IPS-11a (cell line): ENCODE measurements around the gene PIK3IP1.

Experiments used
- H3K4me3 ChIP-seq: one replicate; pipeline ENCODE4 v1.5.1; 2013; ENCODE audit warnings: low read depth, low read length, control low read depth

The PIK3IP1 gene

DNA sequence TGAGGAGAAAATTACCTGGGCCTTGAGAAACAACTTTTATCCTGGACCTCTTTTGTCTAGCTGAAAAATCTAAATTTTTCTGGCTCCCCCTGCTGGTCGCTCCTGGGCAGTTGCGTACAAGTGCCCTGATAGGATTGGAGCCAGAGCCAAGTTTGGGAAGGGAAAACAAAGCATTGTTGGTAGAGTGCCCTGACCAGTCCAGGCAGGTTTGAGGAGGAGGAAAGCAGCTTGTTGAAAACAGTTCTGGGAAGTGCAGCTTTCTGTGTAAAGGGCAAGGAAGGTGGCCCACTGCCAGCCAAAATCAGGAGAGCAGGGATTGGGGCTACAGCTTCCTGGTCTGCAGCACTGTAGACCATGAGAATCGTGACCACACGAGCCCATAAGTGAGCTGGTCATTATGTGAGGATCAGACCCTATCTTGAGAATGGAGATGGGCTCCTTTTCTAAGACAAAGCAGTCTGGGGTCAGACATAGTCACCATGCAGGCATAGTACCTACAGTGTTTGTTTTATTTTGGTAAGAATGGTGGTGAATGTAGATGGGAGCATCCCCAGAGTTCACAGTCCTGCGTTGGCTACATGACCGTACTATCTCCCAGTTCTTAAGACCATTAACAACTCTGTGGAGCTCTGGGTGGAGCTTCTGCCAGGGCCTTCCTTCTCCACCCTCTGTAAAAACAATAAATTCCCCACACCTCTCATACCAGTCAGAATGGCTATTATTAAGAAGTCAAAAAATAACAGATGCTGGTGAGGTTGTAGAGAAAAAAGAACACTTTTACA, 21.3 kb upstream of the PIK3IP1 start:
- no peak overlapping the region for H3K4me3 ChIP-seq

DNA sequence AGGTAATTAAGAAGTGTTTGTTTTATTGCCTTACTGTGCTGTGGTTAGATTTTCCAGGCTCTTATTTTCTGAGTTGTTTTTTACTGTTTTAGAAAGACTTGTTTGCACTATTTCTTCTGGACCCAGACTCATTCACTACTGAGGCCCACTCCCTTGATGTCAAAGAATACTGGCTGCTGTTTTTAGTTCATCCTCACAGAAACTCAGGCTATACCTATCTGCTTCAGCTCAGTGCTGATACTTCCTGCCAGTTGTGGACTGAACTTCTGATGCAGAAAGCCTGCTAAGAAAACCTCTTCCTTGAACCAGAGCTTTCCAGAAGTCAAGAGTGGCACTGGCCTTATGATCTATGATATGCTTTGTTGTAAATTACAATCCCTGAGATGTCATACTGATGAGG, 15.9 kb upstream of the PIK3IP1 start:
- H3K4me3 ChIP-seq: no peak overlapping the region

DNA sequence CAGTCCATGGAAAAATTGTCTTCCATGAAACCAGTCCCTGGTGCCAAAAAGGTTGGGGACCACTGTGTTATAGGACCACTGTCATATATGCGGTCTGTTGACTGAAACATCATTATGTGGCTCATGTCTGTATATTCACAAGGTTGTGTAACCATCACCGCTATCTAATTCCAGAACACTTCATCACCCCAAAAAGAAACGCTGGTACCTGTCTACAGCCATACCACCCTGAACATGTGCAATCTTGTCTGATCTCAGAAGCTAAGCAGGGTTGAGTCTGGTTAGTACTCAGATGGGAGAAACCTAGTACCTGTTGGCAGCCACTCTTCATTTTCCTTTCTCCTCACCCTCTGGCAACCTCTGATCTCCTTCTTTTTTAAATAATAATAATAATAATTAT, 12.9 kb upstream of the PIK3IP1 start:
- H3K4me3 ChIP-seq: no peak overlapping the region

DNA sequence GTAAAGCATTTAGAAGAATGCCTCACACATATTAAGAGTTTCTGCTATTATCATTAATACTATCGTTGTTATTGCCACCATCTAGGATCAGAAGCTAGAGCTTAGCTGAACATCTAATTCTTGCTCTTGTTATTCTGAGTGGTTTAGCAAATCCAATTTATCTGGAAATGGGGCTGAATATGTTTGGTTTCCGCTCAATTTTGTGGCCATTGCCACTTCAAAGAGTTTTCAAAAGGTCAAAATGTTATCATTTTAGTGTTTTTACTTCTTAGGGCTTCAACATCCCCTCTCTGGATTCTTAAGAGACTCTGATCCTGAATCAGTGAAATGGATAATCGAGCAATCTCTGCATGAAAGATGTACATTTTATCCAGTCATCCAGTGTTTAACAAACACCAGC, 10.2 kb upstream of the PIK3IP1 start:
- no peak overlapping the region for H3K4me3 ChIP-seq

DNA sequence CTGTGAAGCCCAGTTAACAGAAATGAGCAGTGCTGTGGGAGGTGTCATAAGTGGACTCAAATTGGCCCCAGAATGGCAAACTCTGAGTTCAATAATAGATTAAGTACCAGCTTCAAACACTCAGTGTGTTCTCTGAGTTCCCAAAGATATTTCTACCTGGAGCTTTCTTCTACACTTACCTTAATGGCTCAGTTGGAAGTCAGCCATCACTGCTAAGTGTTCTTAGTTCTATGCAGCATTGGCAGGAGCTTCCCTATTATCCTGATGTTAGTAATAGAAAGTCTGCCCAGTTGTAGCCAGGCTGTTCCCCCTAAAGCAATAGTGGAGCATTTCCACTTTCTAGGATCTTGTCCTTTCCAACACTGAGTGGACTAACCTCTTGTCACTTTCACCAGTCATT, 9.7 kb upstream of the PIK3IP1 start:
- no peak overlapping the region for H3K4me3 ChIP-seq

DNA sequence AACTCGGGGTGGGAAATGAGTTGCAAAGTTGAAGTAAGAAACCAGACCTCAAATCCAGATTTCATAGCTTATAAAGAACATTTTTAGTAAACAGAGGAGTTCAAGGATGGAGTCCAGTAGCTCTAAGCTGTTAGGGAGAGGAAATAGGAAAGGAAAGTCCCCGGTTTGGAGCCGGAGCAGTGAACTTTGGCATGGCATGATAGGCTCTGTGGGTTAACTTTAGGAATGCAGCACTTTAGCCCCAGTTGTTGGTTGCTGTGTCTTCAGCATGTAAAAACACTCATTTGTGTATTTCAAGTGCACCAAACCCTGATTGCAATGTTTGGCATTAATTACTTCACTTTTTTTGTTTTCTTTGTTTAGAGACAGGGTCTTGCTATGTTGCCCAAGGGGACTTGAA, 8.6 kb upstream of the PIK3IP1 start:
- H3K4me3 ChIP-seq: no peak overlapping the region

DNA sequence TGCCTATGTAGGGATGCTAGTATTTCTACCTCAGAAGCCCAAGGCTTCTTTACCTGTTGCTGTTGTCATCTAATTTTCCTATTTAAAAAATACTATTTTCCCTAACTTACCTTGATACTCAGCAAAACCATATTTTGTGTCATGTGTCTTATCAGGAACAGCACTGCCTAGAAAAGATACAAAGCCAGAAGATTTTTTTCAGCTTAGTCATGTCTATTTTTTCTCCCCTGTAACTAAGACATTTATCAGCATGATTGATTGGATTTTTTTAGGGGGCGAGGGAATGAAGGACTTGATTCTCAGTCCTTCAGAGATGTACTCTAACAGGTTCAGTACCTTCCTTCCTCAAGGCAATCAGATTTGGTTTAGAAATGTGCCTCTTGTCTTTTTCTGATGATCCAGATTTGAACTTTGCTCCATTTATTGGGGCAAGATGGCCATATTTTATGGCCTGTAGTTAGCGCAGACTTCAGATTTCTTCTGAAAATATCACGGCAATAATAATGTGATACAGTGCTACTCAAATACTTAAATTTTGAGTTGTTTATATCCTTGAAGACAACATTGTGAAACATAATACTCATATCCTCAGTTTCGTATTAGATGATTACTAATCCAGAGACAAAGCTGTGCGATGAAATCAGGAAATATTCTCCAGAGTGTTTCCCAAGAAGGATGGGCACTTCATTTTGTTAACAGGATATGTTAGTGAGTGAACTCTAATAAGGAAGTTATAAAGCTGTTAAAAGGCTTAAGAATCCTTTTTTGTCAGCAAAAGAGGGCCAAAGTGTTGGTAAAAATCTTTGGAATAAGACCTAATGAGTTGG, 3.8 kb upstream of the PIK3IP1 start:
- H3K4me3 ChIP-seq: no peak overlapping the region

DNA sequence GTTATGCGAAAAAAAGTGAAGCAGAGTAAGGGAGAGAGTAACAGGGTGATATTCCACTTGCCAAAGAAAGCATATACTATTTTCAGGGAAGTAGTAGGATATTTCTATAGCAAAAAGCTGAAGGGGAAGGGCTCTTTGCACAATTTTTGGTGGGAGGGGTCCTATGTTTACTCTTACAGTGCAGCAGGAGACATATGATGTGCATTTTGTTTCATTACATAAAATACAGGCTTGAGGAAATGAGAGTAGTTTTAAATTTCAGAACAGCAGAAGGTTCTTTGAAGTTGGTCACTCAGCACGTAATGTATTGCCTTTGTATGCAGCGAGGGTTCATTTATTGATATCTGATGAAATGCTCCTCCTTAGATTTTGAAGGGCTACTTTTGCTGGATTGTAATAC, 3.1 kb upstream of the PIK3IP1 start:
- H3K4me3 ChIP-seq: no peak overlapping the region

DNA sequence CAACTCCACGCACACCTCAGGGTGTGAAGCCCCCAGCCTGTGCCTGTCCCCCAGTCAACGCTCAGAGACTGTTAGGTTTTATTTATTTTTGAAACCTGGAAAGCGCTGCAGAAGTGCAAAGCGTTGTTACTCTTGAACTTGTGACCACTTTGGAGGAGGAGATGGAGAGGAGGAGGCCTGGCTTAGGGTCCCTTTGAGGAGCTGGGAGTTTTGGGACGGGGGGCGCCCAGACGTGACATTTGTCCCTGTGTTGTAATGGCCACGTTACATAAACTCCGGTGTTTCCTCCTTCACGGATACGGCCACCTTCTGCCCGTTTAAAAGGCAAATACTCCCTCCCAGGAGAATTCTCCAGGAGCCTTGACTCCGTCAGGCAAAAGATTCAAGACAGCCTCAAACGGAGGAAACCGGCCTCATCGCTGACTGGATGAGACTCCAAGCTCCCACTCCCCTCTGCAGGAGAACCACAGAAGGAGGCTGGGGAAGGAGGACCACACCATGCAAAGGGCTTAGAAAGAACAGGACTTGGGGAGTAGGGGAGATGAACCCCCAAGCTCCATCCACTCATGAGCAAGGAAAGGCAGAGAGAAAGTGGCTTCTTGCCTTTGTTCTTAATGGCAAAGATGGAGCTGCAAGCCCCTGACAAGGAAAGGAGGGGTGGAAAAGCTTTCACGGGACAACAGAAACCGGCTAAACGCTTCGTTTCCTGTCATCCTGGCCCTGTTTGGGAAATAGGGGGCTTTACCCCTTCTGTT, 630 bp downstream of the PIK3IP1 start:
- H3K4me3 ChIP-seq: peak overlapping the region; percentile 30

DNA sequence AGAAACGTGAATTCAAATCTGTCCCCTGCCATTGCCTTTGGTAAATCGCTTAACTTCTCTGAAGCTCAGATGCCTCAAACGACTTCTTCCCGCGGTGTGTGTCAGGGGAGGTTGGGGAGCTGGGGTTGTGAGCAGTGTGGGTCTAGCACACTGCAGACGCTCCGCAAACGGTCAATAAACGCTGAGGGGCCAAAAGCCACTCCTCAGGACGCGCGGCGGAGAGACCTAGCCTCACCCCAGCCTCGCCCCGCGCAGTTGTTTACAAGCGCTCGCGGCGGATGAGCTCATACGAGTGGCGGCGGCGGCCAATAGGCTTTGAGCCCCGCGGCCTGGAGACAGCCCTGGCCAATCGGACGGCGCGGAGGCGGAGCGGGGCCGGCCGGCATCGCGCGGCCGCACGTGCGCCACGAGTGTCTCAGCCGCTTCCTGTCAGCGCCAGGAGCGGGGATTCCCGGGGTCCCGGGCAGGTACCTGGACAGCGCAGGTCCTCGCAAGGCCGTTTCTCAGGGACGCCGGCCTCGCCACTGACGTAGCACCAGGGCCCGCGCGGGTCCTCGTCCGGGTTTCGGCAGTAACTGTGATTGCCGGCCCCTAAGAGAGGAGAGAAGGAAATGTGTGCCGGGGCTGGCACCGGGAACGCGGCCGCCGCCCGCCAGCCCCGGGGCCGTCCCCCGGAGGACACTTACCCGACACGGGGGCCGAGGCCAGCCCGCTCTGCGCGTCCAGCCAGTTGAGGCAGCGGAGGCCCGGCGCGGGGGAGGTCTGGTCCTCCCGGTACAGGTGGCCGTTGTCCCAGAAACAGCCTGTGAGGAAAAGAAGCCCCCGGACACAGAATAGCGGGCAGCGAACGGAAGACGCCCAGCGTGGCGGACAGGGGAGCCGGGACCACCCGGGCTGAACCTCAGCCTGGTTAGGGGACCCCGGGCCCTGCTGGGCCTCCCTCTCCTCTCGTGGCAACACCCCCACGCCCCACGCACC, 1.5 kb downstream of the PIK3IP1 start:
- H3K4me3 ChIP-seq: peak overlapping the region; percentile 41

DNA sequence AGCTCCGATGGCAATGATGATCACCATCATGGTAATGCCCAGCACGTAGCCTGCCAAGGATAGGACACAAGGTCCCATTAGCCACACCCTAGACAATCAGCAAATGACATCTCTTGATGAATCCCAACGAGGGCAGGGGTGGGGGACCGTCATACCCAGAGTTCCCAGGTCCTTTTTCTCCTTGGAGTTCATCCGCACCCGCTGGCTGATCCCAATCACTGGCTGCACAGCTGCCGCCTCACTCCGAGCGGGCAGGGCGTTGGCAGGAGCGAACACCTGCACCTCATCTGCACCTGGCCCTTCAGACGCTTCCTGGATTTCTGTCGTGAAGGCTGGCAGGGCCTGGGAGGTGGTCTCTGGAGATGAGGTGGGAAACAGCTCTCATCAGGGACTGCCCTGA, 2.9 kb downstream of the PIK3IP1 start:
- H3K4me3 ChIP-seq: no peak overlapping the region

DNA sequence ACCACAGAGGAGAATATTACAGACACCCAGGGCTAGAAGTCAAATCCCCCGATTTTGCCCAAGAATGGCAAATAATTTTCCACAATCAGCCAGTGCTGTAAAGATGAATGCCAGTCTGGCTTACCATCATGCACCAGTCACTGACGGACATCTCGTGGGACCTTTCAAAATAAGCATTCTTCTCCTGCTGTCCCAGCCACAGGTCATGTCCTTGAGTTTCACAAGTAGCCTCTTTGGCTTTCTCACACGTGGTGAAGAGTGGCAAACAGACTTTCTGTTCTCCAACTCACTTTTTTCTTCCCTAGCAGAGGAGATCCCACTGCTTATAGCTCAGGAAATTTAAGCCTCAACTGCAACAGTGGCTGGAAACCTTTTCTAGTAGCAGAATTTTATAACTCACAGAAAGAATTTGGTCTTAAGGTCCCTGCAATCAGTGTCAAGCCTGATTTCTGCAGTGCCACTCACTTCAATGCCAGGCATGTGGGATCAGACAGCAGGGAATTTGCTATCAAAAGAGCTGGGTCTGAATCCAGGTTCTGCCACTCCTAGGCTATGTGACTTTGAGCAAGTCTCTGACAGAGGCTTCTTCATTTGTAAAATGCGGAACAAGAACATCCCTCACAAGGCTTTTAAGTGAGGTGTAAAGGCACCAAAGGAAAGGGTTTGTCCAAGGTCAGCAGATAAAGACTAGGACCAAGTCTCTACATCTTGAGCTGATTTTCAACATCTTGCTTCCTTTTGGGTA, 3.6 kb downstream of the PIK3IP1 start:
- no peak overlapping the region for H3K4me3 ChIP-seq

DNA sequence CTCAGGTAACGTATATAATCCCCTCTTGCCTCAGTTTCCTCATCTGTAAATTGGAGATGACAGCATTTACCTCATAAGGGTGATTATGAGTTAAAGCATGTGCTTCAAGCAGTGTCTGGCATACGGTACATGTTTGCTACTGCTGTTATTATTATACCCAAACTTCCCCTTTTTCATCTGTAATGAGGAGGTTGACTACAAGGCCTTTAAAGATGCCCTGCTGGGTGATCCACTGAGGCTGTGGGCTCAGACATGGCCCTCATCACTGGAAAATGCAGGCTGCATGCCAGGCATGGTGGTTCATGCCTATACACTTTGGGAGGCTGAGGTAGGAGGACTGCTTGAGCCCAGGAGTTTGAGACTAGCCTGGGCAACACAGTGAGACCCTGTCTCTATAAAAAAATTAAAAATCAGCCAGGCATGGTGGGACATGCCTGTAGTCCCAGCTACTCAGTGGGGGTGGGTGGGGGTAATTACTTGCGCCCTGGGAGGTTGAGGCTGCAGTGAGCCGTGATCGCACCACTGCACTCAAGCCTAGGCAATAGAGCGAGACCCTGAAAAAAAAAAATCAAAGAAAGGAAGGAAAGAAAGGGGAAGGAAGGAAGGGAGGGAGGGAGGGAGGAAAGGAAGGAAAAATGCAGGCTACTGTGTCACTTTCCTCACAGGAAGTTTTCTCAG, 4.3 kb downstream of the PIK3IP1 start:
- no peak overlapping the region for H3K4me3 ChIP-seq

DNA sequence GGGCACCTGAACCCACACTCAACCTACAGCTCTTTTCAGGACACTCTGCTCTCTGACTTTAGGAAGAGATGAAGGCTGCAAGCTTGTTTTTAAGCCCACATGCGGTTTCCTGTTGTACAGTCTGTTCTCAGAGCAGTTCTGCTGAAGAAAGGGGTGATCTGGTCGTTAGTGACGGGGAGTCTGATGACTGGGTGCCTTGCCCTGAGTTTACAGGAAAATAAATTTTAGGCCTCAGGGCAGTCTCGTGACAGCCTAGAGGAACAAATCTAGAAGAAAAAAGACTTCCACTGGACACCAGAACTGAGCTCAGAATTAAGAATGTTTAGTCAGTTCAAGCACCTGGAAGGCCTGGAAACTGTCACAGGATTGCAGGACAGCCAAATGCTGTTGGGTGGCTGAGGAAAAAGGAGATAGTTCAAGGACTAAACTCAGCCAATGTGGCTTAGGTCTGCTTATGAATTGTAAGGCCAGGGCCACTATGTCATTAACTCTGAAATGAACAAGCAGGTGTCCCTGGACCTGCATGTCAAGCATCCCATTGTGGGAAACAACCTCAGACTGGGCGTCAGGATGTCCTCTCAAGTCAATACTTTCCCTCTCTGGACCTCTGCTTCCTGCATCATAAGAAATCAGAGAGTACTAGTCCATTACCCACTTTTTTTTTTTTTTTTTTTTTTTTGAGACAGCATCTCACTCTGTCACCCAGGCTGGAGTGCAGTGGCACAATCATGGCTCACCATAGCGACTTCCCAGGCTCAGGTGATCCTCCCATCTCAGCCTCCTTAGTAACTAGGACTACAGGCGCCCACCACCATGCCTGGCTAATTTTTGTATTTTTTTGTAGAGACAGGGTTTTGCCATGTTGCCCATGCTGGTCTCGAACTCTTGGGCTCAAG, 5.7 kb downstream of the PIK3IP1 start:
- H3K4me3 ChIP-seq: no peak overlapping the region

DNA sequence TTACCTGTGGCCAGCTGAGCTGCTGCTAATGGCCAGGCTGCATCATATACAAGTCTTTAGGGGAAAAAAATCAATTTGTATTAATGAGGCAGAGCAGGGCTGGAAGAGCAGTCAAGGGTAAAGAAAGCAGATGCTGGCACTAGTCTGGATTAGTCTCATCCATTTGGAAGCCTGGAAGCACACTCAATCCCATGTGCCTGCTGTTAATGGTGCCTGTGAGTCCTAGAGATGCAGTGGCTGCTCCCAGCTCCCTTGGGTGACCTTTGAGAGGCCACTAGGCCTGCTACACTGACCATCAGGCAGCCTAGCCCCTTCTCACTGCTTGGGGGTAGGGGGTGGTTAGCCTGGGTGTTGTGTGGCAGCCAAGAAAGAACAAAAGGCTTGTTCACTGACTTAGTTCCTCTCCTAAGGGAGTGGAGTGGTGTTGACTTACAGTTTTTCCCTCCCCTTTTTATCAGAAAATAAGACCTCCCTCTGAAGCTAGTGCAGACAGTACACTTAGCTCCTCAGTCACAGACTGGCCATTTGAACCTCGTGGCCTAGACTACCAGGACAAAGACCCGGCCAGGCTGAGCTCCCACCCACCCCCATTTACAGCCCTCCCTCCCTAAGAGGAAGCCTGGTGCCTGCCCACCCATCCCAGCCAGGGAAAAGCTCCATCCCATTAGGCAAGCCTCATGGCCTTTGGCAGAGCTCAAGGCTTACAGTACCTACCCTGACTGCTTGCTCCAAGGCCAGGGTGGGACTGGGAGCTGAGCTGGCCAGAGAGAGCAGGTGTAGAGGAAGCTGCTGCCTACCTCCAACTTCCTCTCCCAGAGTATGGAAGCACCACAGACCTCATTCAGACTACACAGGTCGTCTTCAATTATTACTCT, 7.8 kb downstream of the PIK3IP1 start:
- H3K4me3 ChIP-seq: no peak overlapping the region

DNA sequence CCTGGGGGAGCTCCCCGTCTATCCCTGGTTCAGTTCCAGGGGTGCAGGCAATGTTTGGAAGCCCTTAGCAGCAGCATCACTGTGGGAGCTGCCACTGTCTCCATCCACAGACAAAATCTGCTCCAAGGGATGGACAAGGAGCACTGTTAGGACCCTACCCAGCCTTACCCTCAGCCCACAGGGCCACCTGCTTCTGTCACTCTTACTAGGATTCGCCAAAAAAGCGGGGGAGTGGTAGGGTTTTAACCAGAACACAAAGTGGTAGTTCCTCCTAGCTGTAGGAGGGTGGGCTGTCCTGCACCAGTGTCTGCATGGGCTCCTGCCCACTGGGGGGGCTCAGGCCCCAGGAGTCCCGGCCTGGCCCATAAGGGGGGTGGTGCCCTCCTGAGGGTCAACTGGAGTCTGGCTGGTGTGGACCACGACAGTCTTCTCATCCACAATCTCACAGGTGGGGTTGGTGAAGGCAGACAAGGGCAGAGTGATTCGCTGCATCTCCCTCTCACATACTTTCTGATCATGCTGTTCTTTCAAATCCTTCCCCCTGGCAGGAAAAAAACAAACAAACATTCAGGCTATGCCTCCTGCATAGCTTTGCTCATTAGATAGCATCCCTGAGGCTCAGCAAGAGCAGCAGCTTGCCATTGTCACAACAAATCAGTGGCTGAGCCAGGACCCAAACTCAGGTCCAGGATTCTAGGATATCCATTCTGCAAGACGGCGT, 9.4 kb downstream of the PIK3IP1 start:
- no peak overlapping the region for H3K4me3 ChIP-seq

DNA sequence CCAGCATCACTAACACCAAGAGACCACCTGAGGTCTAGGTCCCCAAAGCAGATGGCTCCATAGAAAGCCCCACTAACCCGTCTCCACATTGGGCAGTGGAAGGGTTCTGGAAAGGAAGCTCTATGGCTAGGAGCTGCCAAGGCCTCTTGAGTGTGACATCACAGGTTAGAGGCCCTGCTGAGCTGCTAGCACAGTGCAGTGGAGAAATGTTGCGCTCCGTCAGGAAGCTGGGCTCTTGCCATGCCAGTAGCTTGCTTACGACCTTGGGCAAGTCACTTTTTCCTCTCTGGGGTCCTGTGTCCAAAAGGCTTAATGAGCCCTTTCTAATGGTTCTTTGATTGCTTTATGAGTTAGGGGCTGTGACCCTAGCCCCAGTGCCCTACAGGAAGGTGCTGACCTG, 10.6 kb downstream of the PIK3IP1 start:
- no peak overlapping the region for H3K4me3 ChIP-seq
